ENCODE measurements around the gene MOCS1.
"Not testable (repeated sequence)": the region's sequence is repeated elsewhere in the genome, so short reads cannot be mapped to it uniquely, and the experiment has no call there.

Gene MOCS1

DNA sequence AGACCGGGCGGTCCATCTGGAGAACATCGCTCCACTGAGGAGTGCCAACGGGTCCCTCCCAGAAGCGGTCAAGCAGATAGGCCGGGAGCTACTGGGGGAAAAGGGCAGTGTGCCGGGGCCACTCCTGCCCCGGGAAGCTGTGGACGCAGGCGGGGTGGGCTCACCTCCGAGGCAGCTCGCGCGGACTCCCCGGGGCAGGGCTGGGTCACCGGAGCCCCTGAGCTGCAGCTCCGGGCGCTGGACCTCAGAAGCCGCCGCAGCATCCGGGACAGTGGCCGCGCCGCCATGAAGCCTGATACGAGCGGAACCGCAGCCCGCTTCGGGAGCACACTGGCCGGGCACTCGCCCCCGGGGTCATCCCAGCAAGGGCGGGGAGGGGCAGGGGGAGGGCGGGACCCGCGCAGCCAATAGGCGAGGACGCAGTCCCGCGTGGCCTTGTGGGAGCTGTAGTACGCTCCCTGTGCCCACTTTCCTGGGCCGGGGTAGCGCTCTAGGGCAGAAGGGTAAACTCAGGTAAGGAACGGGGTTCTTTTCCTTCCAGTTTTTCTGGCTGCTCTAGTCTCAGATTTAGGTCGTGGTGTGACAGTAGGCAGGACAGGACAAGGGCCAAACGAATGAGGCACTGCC, at the start of gene MOCS1:
TSS of gene MOCS1 (minus strand) at position 332 of the 627 bp plus-strand sequence. CDS start at position 287, 45 bp downstream.
- peak; percentile 3 for DNase-seq

DNA sequence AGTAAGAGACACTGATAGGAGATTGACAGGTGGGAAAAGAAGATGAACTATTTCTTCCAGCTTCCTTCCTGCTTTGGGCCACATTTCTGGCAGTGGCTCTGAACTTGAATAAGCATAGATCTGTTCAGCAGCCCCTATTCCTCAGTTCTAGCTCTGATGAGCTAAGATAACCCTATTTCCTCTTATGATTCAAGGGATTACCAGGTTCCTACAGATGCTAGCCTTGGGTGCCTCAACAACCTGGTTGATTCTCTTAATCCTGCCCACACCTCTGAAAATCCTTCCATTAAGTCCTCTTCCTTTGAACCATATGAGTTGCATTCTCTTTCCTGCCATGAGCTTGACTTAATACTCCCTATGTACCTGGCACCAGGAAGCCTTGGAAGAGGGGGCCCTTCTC, 49.8 kb upstream of the MOCS1 start:
- no peak for DNase-seq

DNA sequence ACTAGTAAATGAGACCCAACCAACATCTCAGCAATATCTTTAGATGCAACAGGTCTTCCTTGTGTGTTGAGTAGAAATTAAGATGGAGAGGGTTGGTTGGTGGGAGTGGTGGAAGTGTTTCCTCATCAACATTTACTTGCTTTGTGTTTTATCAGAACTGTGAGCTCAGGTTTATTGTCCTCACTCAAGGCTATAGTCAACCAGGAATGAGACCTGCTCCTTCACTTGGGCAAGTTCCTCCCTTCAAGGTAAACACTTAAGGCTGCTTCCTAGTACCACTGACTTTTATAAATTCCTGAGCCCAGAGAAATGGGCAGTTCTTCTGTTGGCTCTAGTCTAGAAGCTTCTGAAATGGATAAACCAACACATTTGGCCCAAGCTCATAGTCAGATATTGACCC, 48.9 kb upstream of the MOCS1 start:
- no peak for DNase-seq

DNA sequence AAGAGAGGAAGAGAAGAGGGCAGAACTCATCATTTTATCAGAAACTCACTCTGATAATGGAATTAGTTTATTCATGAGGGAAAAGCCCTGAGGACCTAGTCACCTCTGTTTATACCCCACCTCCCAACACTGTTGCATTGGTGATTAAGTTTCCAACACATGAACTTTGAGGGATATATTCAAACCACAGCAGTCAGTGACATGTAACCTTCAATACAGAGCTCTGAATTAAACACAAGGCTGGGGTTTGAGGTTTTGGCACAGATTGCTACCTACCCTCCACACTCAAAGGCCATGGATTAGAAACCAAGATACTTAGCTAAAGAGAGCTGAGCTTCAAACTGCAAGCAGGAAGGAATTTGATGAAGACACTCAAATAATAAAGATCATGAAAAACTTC, 48.5 kb upstream of the MOCS1 start:
- DNase-seq = no peak

DNA sequence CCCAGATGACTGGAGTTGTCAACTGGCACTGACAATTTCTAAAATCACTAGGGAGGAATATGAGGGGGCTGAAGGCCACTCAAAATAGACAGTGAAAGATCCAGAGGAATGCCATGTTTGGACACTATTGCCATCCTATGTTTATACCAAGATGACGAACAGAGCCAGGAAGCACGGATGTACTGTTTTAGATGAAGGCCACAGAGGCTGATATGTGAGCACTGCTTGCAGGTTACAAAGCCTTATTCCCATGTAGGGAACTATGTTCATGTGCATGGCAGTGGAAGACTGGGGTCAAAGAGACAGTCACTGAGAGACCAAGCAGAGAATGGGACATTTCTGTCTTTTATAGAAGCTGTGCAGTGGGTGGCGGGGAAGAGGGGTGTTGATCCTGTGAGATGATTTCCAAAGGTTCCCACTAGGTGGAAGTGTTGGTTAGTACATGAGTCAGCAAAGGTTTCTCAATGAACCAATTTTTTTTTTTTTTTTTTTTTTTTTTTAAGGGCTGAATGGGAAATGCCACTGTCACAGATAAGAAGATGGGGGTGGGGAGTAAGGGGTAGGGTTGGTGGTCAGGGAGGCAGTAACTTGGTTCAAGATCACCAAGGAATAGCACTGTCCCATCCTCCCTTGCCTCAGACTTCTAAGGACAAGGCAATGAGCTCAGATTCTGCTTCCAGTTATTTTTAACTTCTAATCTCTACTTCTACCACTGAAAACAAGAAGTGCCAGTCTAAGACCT, 46.7 kb upstream of the MOCS1 start:
- DNase-seq = peak; percentile 53

DNA sequence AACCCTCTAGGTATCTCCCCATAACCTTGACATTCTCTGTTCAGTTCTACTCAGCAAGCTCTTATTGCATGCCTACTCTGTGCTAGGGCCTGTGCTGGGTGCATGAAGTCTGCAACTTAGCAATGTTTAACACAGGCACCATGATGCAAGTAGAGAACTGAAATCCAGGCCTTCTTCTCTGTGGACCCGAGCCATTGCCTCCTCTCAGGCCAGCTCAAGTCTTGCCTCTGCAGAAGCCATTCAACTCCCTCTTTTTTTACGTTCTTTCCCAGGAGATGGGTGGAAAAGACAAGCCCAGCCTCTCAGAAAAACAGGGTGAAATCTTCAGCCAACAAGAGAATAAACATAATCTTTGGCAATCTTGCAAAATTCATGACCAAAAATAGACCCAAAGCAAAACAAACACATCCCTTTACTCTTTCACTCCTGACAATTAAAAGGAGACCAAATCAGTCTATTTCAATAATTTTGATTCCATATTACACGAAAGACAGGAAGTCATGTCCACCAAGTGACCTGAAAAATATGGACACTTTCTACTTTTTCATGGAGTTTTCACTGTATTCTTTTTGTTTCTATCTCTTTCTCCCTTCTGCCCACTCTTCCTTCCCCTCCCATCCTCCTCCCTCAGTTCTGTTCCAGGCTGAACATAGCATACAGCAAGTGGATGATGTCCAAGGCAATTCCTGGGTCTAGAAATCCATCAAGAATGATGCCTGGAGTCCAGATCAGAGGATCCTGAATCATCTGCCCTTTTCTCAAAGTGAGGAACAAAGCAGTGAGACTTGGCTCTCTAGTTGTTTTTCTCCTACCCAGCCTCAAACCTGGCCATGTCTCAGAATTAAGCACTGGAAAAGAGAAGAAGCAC, 45.4 kb upstream of the MOCS1 start:
- DNase-seq = no peak

DNA sequence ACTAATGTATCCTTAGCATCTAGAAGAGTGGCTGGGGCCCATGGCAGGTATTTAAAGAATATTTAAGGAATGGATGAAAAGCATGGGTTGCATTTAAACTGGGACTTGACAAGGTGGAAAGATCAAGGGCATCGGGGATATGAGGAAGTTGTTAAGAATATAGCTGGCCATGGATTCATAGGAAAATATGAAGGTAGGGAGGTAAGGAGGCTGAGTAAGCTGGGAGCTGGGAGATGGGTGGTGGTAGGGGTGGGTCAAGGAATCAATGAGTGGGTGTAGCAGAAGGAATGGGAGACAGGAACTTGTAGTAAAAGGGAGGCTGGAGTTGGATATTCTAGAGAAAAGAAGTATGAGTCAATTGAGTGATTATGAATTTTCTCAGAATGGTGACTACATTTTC, 44.0 kb upstream of the MOCS1 start:
- DNase-seq = no peak

DNA sequence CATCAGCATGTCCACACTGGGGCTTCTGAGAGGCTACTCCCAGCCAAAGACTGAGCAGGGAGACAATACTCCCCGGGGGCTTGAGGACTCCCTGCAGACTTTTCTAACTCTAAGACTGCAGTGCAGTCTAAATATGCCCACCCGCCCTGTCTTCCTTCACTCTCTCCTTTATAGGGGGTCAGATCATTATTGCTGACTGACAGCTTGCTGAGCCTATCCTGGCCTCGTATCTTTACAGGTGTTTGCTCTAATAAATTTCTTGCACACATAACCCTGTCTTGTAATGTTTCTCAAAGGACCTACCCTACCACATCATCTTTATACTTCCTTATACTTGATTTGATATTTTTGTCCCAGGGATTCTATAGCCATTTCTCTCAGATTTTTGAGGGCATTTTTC, 39.4 kb upstream of the MOCS1 start:
- DNase-seq = no peak

DNA sequence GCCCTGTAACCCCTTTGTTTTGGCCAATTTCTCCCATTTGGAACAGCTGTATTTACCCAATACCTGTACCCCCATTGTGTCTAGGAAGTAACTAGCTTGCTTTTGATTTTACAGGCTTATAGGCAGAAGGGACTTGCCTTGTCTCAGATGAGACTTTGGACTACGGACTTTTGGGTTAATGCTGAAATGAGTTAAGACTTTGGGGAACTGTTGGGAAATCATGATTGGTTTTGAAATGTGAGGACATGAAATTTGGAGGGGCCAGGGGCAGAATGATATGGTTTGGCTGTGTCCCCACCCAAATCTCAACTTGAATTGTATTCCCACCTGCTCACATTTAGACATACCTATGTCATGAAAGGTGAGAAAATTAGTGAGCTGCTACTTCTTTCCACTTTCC, 38.5 kb upstream of the MOCS1 start:
- DNase-seq = not testable (repeated sequence)

DNA sequence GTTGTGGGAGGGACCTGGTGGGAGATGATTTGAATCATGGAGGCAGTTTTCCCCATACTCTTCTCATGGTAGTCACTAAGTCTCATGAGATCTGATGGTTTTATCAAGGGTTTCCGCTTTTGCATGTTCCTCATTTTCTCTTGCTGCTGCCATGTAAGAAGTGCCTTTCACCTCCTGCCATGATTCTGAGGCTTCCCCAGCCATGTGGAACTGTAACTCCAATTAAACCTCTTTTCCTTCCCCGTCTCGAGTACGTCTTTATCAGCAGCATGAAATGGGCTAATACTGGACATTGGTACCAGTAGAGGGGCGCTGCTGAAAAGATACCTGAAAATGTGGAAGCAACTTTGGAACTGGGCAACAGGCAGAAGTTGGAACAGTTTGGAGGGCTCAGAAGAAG, 36.9 kb upstream of the MOCS1 start:
- not testable (repeated sequence) for DNase-seq

DNA sequence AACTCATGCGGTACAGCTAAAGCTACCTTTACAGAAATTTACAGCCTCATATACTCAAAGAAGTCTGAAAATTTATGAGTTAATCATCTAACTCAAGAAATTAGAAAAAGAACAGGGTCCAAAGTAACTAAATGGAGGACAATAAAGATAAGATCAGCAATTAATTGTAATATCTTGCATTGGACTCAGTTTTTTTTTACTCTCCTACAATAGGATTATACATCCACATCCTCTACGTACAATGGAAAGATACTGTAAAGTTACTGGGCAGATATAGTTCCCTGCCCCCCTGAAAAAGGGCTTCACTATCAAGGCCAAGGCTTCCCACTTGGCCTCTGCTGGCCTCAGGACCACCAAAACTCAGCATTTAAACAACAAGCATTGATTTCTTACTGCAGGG, 31.5 kb upstream of the MOCS1 start:
- DNase-seq = no peak

DNA sequence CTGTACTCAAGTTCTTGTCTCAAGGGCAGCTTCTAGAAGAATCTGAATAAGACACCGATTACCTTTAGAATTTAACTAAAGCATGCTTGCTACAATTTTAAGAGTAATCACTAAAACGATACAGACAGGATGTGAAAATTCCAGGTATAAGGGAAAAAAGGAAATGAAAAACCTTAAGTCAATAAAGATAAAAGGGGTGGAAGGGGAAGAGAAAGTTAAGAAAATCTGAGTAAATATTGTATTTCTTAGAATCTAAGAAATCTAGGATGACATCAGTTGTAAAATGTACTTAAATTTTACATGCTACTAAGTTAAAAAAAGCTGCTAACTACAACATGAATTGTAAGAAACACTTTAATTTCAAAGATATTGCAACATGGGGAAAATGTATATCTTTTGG, 30.3 kb upstream of the MOCS1 start:
- no peak for DNase-seq

DNA sequence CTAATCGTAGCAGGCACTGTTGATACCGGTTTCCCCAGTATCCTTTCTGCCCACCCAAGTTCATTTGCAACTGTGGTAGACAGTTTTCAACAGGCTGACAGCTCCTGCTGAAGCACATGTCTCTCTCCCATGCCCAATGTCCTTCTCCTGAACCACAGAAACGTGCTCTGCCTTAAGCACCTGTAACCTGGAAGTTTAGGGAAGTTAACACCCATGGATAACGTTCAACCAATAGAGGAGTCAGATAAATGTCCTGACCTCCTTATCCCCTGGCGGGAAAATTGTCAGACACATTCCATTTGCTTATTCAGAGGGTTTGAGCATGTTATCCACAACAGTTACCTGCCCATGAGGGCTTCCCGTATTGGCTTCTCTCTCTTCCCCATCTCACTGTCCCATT, 29.8 kb upstream of the MOCS1 start:
- DNase-seq = no peak

DNA sequence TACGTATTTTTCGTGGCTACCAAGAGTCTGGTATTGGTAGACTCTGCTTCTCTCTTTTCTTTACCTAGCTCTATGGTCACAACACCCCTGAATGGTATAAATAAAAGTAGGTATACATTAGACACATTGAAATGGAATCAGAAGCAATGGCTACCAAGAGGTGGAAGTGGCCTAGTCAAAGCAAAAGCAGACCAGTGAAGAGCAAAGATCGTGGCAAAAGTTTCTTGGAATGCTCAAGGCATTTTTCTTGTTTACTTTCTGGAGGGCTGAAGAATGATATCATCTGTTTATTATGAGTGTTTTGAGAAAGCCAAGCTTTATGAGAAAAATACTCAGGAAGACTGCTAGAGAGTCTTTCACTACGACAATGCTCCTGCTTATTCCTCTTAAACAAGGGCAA, 28.6 kb upstream of the MOCS1 start:
- no peak for DNase-seq

DNA sequence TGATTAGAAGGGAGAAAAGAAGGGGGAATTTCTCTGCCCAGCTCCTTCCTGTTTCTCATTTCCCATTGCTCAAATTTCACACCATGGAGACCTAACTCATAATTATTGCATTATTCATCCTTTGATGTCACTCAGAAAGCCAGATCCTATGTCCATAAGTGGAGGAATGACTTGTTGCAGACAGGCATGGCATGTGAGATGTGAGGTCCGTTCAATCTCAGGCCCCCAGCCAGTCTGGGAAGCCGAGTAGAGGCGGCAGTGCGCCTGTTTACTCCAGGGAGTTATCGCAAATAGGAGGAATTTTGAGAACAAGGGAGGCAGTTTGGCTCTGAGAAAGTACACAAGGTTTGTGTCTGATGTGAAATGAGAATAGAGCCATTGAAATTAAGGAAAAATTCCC, 26.9 kb upstream of the MOCS1 start:
- DNase-seq = no peak

DNA sequence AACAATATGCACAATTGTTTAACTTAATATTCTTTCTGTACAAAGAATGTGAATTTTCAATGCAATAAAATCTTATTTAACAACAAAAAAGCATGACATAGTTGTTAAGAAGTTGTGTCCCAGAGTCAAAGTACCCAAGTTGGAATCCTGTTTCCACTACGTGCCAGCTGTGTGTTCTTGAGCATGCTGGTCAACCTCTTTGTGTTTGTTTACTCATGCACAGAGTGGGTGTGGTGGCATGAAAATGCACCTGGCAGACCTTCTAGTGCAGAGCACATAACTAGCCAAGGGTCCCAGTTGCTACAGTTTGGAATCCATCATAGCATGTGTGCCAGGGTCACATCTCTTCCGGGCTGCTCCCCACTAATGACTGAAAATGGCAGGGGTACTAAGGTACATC, 24.7 kb upstream of the MOCS1 start:
- no peak for DNase-seq

DNA sequence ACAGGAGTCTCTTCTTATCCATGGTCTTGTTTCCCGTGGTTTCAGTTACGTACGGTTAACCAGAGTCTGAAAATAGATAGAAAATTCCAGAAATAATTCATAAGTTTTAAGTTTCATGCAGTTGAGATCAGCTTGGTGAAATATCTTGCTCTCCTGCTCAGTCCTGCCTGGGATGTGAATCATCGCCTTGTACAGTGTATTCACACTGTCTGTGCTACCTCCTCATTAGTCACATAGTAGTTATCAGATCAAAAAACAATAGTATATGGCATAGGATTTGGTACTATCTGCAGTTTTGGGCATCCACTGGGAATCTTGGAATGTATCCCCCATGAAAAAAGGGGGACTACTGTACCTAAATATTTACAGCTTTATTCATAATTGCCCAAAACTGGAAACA, 22.7 kb upstream of the MOCS1 start:
- DNase-seq = no peak

DNA sequence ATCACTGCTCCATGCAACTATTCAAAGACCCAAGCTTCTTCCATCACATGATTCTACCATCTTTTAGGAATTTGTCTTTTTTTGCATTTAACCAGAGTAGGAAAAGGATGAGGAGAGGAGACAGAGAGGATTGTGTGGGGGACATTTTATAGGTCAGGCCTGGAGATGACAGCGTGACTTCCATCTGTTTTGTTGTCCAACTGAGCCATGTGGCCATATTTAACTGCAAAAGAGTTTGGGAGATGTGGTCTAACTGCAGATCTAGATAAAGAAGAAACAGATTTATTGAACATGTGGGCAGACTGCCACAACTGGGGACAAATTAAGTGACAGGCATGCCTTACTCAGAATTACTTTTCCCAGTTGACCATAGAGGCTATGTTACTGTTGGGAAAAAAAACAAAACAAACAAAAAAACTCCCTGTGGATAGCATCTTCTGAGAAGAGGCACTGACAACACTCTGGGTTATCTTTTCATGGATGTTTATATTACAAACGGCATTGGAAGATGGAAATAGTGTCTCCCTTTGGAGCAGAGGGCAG, 18.9 kb upstream of the MOCS1 start:
- no peak for DNase-seq

DNA sequence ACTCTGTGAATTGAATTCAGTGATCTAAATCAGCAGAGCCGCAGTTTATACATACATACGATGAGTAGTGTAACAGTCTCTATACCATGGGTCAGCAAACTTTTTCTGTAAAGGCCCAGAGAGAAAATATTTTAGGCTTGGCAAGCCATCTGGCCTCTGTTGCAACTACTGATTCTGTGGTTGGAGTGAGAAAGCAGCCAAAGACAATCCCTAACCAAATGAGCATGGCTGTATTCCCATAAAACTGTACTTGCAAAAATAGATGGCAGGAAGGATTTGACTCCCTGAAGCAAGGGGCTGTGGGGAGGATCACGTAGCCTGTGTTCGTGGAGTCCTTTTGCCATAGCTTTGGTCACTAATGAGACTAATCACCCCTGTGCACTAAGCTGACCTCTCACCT, 17.9 kb upstream of the MOCS1 start:
- DNase-seq = no peak

DNA sequence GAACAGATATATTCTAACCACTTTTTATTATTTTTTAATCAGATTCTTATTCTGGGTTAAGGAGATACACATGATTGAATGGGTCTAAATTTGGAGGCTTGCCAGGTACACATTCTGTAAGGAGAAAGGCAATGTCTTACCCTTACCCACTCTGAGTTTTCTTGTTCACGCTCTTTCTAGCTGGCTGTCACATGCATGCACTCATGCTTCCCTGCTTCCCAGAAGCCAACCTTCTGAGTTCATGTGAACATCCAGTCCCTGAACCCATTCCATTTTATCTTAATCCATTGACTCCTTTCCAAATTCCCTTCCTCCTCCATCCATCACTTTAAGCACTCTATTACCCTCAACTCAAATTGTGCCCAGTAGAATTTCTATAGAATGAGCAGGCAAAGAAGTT, 17.5 kb upstream of the MOCS1 start:
- no peak for DNase-seq

DNA sequence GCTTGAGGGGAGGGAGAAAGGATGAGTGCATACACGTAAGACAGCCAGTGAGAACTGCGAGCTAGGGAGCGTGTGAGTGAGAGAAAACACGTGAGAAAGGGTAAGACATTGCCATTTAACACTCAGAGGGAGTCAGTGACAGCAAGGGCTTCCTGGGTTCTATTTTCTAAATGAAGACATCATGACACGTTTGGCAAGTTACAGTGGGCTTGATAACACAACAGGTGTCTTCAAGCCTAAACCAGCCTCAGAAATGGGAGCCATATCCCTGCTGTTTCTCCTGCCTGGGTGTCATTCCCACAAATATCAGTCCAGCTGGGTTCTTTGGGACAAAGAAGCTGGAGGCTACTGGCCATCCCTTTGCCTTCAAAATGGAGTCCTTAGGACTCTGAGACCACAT, 16.9 kb upstream of the MOCS1 start:
- no peak for DNase-seq

DNA sequence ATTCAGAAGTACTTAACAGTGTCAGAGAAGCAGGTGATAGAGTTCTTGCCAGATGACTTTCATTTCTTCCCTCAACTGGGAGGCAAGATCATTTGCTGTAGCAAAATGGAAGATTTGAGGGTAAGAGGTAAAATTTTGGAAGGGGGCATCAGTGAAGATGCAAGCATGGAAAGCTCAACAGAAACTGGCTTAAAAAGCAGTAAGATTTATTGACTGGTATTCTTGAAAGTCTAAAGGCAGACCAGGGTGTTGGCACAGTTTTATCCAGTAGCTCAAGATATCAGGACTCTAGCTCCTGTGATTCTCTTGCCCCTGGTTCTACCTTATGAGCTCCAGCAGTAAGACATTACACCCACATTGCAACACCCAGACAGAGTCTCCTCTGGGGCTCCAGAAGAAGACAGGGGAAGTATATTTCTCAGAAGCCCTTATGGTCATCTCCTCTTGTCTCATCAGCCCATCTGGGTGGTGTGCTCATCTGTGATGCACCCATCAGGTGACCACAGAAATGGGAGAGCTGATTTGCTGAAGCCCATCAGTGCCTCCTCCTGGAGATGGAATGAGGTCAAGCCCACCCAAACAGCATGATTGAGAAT, 16.0 kb upstream of the MOCS1 start:
- no peak for DNase-seq

DNA sequence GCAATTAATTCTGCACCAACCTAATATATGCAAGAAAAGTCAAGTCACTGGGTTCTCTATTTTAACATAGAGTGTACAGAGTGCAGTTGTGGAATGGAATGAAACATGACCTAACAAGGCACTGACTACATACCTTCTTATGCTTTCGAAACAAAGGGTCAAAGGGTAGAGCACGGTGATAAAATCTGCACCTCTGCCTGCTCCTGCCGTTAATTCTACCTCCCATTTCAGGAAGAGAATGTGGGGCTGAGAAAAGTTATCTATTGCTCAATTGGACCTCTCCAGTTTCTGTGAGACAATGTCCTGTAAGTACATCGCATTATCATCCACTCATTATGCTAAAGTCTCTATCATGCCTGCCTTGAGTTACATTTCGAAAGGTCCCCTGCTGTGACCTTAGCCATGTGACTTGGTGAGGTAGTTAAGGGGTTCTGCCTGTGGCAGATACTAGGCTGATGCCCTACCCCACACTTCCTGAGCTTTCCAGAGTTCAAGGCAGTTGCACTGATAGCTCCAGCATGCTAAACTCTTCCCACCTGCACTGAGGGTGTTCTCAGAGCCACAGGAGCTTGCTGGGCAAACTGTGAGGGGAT, 14.0 kb upstream of the MOCS1 start:
- no peak for DNase-seq

All from hematopoietic multipotent progenitor cell treated with erythropoietin and hydrocortisone succinate and interleukin-3 and kit ligand, for 8 days (in vitro differentiated cells).